GM19467 (cell line): Measurements from ENCODE around the gene PSORS1C1.

Experiments used
- ATAC-seq: cut with Tn5 transposase; IDR thresholded peaks from one replicate; pipeline ENCODE4 v1.9.1; 2021; ENCODE audit warnings: mild to moderate bottlenecking, moderate library complexity; ENCODE audit not compliant: unreplicated experiment

The PSORS1C1 gene

DNA sequence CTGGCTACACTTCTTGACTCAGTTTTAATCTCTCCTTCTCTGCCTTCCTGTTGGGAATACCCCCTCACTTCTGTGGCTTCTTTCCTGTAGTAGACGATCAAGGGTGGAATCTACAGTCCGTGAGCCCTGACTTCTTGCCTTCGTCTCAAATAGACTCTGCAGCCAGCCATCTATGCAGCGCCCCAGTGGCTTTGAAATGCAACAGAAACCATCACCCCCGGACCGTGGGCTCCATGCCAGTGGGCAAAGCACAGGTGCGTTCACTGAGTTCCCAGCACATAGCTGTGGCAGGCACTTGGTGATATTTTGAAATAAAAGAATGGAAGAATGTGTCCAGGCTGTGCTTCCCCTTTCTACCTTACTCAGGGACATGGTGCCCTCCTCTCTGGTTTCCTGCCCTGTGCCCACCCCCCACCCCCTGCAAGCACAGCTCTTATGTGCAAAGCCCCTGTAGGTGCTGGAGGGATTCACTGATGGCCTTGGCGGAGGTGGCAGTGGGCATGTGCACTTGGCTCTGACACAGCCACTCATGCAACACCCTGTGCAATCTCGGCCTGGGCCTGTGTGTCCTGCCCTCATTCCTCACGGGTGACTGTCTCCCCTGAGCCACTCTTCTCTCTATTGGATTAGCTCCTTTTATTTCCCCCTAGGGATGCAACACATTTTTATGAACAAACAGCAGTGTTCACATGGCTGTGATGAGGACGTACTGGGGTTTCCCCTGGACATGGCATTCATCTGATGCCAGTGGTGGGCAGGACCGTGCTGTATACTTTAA lies 11.2 kb downstream of the PSORS1C1 start:
- no peak for ATAC-seq

DNA sequence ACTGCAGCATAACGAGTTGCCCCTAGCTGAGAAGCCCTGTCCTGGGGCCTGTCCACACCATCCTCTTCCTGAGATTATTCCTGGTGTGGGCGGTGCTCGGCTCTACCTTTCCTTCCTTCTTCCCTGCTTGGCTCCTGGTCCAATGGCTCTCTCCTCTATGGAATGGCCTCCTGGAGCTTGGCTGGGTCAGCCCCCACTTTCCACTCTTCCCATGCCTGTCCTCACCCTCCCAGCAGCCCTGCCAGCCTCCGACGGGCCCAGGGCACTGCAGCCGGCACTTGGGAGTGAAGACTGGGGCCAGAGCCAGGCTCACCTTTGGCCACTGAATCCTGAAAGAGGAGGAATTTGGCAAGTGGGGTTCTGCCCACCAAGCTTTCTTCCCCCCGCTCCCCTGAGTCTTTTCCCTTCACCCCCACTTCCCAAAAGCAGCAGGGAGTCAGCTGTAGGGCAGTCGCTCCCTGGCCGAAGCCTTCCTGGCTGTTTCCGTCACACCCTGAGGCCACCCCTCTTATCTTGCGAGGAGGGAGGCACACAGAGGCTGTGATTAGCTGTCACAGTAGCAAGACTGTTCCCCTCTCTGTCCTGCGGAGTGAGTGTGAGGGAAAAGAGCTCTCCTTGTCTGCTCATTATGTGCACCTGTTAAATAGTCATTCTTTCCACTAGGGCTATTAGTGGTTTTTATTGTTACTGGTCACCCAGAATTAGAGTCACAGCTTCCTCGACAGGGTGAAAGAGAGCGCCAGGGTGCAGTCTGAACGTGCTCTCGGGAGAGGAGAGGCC lies 12.0 kb downstream of the PSORS1C1 start:
- ATAC-seq, result no peak

DNA sequence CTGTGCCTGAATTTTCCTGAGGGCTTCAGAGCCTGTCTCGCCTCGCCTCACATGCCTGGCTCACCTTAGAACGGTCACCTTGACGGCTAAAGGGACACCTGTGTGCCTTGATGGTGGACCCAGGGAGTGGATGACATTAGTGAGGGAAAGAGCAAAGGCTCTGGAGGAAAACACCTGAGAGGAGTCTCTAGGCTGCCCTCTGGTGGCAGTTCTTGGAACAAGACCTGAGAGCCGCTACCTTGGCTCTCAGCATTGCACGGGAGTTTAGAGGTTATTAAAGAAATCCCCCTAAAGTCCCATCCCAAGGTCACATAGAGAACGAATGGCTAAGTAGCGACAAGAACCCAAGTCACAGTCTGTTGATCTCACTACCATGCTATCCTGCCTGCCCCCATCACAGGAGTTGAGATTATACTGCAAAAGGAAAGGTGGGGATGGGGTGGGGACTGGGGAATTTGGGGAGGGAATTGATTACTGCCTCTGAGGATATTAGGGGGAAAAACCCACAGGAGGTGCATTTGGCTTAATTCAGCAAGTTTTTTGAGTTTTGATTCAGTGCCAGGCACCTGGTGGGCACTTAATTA lies 13.6 kb downstream of the PSORS1C1 start:
- no peak for ATAC-seq

DNA sequence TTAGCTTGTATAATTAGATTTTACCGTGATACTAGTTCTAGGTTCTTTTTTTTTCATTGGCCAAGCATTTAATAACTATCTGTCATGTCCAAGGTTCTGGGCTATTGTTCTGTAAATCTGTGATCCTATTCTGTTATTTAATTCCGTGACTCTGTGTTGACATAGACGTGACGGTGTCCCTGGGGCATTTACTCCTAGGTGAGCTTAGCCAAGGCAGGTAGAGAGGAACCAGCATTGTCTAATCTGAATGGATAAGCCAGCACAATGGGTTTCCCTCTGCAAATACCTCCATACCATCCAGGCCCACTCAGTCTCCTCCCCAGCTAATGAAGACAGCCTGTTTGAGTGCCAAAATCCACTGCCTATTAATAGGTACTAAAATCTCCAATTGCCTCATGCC lies 14.5 kb downstream of the PSORS1C1 start:
- no peak for ATAC-seq

GRCh38 chr6:31130751-31131150 lies 16.2 kb downstream of the PSORS1C1 start:
- no peak for ATAC-seq

GRCh38 chr6:31131595-31131994 lies 17.0 kb downstream of the PSORS1C1 start:
- no peak for ATAC-seq

- ATAC-seq, result no peak
Measured at GRCh38 chr6:31132806-31133205, 18.2 kb downstream of the PSORS1C1 start.

- ATAC-seq, result no peak
Measured at GRCh38 chr6:31135710-31136109, 21.1 kb downstream of the PSORS1C1 start.

DNA sequence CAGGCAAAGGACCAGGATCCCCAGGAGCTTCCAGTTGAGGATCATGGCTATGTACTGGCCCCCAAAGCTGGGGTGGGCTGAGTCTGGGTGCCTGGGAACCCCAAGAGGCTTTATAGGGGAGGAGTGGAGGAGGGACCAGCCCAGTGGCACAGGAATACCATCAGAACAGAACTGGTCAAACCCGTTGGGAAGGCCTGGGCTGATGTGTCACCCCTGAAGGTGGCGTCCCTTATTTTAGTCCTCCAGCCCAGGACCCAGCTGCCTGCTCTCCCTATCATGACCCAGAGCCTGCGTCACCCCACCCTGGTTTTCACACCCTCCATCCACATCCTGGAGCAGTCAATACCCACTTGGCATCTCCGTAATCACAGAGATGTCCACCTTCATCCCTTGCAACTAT lies 24.4 kb downstream of the PSORS1C1 start, which contains the start of gene PSORS1C2:
Gene PSORS1C2 (minus strand): TSS at position 85 of the 400 bp plus-strand sequence. CDS start 40 bp downstream, at position 45.
- ATAC-seq, result no peak

DNA sequence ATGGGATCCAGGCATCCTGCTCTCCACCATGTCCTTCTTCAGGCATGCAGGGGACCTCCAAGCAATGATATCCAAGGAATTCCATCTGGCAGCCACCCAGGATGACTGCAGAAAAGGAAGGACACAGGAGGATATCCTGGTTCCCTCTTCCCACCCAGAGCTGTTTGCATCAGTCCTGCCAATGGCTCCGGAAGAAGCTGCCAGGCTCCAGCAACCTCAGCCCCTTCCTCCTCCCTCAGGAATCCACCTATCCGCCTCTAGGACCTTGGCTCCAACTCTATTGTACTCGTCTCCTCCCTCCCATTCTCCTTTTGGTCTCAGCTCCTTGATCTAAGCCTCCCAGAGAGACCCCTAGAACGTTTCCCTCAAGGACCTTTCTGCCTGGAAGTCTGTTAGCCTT lies 25.0 kb downstream of the PSORS1C1 start:
- ATAC-seq, result no peak

- ATAC-seq, result no peak
Measured at GRCh38 chr6:31140643-31141042, 26.0 kb downstream of the PSORS1C1 start.

DNA sequence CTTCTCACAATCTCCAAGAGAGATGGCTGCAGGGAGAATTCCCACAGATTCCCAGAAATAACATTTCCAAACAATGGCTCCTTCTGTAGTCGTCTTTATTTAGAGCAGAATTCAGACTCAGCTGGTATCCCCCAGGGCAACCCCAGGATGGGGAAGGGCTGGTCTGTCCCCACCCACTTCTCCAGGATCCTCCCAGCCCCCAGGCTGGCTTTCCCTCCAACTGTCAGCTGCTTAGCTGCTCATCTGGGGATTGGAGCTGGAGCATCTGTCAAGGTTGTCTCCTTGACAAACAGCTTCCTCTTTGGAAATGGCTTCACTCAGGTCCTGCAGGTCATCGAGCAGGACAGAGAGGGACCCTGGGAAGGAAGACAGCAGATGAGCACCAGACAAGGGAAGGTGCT lies 27.8 kb downstream of the PSORS1C1 start:
- no peak for ATAC-seq

DNA sequence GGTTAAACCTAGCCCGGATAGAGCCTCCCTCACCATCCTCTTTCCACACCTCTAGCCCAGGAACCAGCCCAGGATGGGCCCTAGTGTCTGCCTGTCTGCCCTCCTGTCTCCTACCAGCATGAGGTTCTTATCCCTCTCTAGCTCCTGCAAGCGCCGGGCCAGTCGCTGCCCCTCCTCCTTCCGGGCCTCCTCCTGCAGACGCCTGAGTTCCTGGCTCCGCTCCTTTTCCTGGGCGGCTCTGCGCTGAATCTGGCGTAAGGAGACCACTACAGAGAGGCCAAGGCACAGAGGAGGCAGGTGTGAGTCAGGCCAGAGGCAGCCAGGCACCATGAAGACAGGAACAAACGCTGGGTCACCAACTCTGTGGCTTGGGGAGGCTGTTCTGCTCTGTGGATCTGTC lies 28.5 kb downstream of the PSORS1C1 start:
- ATAC-seq, result no peak

DNA sequence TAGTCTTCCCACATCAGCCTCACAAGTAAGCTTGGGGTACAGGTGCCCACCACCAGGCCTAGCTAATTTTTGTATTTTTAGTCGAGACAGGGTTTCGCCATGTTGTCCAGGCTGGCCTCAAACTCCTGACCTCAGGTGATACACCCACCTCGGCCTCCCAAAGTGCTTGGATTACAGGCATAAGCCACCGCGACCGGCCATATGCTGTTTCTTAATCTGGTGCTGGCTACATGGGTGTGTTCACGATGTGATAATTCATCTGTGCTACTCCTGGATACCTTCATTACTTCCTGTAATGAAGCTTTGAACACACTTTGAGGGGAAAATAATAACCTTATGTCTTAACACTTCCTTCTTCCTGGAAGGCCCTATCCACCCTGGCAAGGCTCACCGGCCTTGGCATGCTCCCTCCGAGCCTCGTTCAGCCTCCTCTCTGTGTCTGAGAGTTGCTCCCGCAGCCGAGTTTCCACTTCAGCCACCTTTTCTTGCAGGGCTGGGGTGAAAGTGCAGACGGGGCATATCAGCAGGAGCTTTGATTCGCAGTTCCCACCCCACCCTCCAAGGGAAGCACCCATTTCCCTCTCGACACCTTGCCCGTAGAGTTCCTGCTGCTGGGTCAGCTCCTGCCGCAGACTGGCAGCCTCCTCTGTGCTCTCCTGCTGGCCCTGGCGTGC lies 29.8 kb downstream of the PSORS1C1 start:
- ATAC-seq, result no peak

DNA sequence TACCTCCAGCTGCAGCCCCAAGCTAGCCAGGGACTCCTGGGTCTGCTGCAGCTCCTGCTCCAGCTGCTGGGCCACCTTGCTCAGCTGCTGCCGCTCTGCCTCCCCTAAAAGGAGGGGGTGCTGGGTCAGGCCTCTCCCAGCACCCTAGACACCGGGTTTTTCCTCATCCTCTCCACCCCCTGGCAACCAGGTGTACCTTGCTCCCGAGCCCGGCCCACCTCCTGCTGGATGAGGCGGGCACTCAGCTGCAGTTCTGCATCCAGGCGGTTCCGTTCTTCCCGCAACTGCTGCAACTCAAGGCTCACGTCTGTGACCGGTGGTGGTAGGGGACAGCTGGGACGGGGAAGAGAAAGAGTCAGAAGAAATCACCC lies 30.4 kb downstream of the PSORS1C1 start:
- ATAC-seq, result no peak

DNA sequence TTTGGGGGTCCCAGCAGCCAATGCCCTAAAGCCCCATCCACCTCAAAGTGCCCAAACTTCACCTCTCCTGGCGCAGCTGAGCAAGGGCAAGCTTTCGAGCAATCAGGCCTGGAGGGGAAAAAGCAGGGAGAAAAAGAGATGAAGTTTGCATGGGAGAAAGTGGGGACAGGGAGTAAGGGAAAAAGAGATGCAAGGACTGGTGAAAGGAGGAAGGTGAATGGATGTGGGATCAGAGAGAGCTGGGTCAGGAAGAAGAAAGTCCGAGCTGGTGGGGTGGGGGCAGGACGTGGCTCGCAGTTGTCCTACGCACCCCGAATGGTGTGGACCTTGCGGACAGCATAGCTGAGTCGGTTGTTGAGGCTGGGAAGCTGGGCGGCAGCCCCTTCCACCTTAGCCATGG lies 30.8 kb downstream of the PSORS1C1 start:
- no peak for ATAC-seq

- no peak for ATAC-seq
Measured at GRCh38 chr6:31149827-31150447, 35.3 kb downstream of the PSORS1C1 start.

DNA sequence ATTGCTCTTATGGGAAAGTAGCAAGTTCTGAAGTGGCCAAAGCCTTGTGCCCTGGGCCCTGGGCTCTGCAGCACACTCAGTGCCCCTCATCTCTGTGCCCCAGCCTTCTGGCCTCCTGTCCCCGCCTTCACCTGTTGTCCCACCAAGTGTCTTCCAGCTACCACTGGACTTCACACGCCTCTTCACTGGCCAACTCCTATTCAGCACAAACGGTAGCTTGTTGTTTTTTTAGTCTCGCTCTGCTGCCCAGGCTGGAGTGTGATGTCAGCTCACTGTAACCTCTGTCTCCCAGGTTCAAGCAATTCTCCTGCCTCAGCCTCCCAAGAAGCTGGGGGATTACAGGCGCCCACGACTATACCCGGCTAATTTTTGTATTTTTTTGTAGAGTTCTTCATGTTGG lies 38.2 kb downstream of the PSORS1C1 start:
- ATAC-seq, result no peak

DNA sequence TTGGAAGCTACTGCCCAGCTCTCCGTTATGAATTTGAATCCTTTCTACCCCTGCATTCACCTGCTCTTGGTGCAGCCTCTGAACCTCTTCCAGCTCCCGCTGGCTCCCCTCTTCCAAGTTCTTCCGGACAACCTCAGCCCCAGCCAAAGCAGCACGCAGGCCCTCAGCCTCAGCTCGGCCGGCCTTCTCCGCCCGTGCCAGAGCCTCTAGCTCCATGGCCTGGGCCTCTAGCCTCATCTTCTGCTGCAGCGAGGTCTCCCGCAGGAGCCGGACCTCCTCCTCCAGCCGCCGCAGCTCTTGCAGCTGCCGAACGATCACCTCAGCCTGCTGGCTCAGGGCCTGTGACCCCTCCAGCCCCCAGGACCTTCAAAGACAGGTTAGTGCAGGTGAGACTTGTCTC lies 39.8 kb downstream of the PSORS1C1 start:
- no peak for ATAC-seq

GRCh38 chr6:31156641-31157040 lies 42.0 kb downstream of the PSORS1C1 start:
- ATAC-seq, result no peak
